ENCODE measurements around the gene SARNP.

The SARNP gene

DNA sequence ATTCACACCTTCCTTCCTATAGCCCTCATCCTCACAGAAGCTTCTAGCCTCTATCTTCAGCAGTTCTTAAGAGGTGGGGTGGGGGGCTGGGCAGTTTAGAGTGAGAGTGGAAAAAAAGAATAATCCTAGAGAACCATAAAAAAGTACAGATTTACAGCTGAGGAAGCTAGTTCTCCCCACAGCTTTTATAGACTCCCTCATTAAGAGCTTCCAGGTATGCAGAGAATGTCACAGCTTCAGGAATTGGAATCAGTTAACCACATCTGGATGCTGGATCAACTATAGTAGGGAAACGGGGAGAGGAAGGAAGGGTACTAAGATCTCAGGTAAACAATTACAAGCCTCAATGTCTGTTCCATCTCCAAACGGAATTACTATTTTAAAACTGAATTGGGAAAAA lies 62.3 kb downstream of the SARNP start:
- no peaks in the 10 kb centered on the region for H3K27me3 Mint-ChIP-seq (ENCODE audit: low read depth)
- H3K4me3 Mint-ChIP-seq, result no peak overlapping the region
- H3K36me3 Mint-ChIP-seq (ENCODE audit: low read depth), result peaks cover 53% of the 10 kb centered on the region
- no peak for DNase-seq (ENCODE audit: low spot score)
- H3K4me1 Mint-ChIP-seq (ENCODE audit: low read depth), result no peaks in the 10 kb centered on the region
- no peak overlapping the region for H3K27ac Mint-ChIP-seq
- H3K9me3 Mint-ChIP-seq, result no peaks in the 10 kb centered on the region

GRCh38 chr12:55748230-55748993 lies 69.1 kb downstream of the SARNP start:
- Mint-ChIP-seq H3K36me3 (ENCODE audit: low read depth) (peaks cover 23% of the 10 kb centered on the region), H3K9me3 (no peaks in the 10 kb centered on the region), H3K4me3 (no peak overlapping the region), H3K27ac (peak overlapping the region; percentile 23), H3K4me1 (ENCODE audit: low read depth) (peaks cover 24% of the 10 kb centered on the region), H3K27me3 (ENCODE audit: low read depth) (no peaks in the 10 kb centered on the region)
- no peak for DNase-seq (ENCODE audit: low spot score)

DNA sequence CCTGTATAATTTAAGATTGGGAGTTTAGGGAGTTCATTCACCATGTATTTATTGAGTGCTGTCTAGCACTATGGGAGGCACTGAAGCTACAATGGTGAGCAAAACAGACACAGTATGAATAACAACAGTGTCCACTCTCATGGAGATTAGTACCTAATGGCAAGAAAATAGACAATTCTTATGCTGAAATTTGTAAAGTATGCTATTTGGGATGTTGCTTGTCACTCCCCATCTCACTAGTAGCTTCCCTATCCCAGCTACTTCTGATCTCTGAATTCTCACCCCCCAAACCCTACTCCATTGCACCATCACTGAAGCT lies 70.7 kb downstream of the SARNP start:
- Mint-ChIP-seq H3K27ac (no peak overlapping the region), H3K4me3 (no peak overlapping the region), H3K27me3 (ENCODE audit: low read depth) (peaks cover 3% of the 10 kb centered on the region), H3K4me1 (ENCODE audit: low read depth) (peaks cover 32% of the 10 kb centered on the region), H3K9me3 (no peaks in the 10 kb centered on the region), H3K36me3 (ENCODE audit: low read depth) (peaks cover 16% of the 10 kb centered on the region)
- no peak for DNase-seq (ENCODE audit: low spot score)

GRCh38 chr12:55746174-55746912 lies 71.2 kb downstream of the SARNP start:
- DNase-seq (ENCODE audit: low spot score), result no peak
- peak overlapping the region; percentile 28 for H3K27ac Mint-ChIP-seq
- H3K4me1 Mint-ChIP-seq (ENCODE audit: low read depth), result peaks cover 34% of the 10 kb centered on the region
- peaks cover 15% of the 10 kb centered on the region for H3K36me3 Mint-ChIP-seq (ENCODE audit: low read depth)
- H3K27me3 Mint-ChIP-seq (ENCODE audit: low read depth), result peaks cover 5% of the 10 kb centered on the region
- no peaks in the 10 kb centered on the region for H3K9me3 Mint-ChIP-seq
- H3K4me3 Mint-ChIP-seq, result peak overlapping the region; percentile 51

- H3K4me3 Mint-ChIP-seq, result peak overlapping the region; percentile 94
- peaks cover 37% of the 10 kb centered on the region for H3K4me1 Mint-ChIP-seq (ENCODE audit: low read depth)
- no peak overlapping the region for H3K27ac Mint-ChIP-seq
- DNase-seq (ENCODE audit: low spot score), result no peak
- no peaks in the 10 kb centered on the region for H3K9me3 Mint-ChIP-seq
- peaks cover 5% of the 10 kb centered on the region for H3K27me3 Mint-ChIP-seq (ENCODE audit: low read depth)
- peaks cover 12% of the 10 kb centered on the region for H3K36me3 Mint-ChIP-seq (ENCODE audit: low read depth)
Measured at GRCh38 chr12:55745361-55746173, 72.0 kb downstream of the SARNP start.

DNA sequence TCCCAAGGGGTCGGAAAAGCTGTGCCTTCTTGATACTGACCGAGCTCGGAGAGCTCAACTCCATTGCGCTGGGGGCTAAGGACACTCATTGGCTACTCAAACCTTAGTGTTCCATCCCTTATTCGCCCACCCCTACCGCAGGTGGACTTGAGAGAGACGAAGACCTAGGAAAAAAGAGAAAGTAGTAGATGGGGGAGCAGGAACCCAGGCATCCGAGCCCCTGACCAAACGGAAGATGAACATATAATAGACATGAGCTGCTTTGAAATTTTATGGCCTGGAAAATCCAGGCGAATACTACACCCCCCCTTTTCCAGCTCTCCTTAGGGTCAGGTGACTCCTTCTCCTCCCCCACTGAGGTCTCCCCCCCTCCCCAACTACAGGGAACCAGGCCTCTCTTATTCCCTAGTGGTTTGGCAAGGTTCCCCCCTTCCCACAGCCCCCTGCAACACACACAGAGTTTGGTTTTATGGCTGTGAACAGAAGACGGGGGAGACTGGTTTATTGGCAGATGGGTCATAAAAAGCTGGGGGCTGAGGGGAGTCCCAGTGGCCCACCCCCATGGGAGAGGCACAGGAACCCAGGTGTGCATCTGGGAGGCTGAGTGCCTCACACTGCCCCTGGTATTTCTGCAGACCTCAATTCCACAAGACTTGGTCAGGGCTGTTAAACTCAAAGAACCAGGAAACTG lies 73.0 kb downstream of the SARNP start:
- Mint-ChIP-seq H3K9me3 (no peaks in the 10 kb centered on the region), H3K27me3 (ENCODE audit: low read depth) (peaks cover 5% of the 10 kb centered on the region), H3K4me1 (ENCODE audit: low read depth) (peaks cover 37% of the 10 kb centered on the region), H3K4me3 (peak overlapping the region; percentile 94), H3K36me3 (ENCODE audit: low read depth) (peaks cover 9% of the 10 kb centered on the region), H3K27ac (peak overlapping the region; percentile 34)
- DNase-seq (ENCODE audit: low spot score), result no peak

GRCh38 chr12:55743406-55744339 lies 73.9 kb downstream of the SARNP start:
- Mint-ChIP-seq H3K9me3 (no peaks in the 10 kb centered on the region), H3K27me3 (ENCODE audit: low read depth) (peaks cover 5% of the 10 kb centered on the region), H3K27ac (peak overlapping the region; percentile 37), H3K4me1 (ENCODE audit: low read depth) (peaks cover 40% of the 10 kb centered on the region), H3K4me3 (peak overlapping the region; percentile 94), H3K36me3 (ENCODE audit: low read depth) (peaks cover 4% of the 10 kb centered on the region)
- peak; percentile 38 for DNase-seq (ENCODE audit: low spot score)

DNA sequence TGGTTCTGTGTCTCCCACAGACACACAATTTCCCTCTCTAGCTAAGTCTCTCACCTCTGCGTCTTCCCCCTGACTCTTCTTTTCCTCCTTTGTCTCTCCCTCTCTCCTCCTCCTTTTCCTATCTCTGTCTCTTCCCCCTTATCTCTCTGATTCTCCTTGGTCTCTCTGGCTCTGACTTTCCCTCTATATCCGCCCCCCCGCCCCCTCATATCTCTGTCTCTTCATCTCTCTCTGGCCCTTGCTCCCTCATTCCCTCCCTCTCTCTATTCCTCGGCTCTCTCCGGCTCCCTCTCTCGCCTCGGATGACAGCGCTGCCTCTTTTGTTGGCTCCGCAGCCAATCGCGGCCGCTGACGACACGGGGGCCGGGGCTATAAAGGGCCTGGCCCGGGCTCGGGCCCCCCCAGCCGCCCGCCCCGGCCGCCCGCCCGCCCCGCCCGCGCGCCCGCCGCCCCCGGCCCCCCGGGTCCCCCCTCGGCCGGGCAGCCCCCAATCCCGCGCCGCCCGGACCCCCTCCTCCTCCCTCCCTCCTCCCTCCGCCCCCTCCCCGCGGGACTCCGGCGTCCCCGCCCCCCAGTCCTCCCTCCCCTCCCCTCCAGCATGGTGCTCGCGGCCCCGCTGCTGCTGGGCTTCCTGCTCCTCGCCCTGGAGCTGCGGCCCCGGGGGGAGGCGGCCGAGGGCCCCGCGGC lies 74.7 kb downstream of the SARNP start, which contains the start of gene GDF11:
Gene GDF11 (plus strand): TSS at position 404 of the 687 bp plus-strand sequence. CDS start 195 bp downstream, at position 599.
- H3K9me3 Mint-ChIP-seq, result no peaks in the 10 kb centered on the region
- peaks cover 5% of the 10 kb centered on the region for H3K27me3 Mint-ChIP-seq (ENCODE audit: low read depth)
- DNase-seq (ENCODE audit: low spot score), result peak; percentile 77
- peaks cover 46% of the 10 kb centered on the region for H3K4me1 Mint-ChIP-seq (ENCODE audit: low read depth)
- H3K36me3 Mint-ChIP-seq (ENCODE audit: low read depth), result peaks cover 4% of the 10 kb centered on the region
- H3K4me3 Mint-ChIP-seq, result peak within 1 kb of the TSS; percentile 94
- H3K27ac Mint-ChIP-seq, result peak within 1 kb of the TSS; percentile 74

- Mint-ChIP-seq H3K4me3 (peak overlapping the region; percentile 83), H3K4me1 (ENCODE audit: low read depth) (peaks cover 51% of the 10 kb centered on the region), H3K9me3 (no peaks in the 10 kb centered on the region), H3K36me3 (ENCODE audit: low read depth) (peaks cover 4% of the 10 kb centered on the region), H3K27me3 (ENCODE audit: low read depth) (peaks cover 5% of the 10 kb centered on the region), H3K27ac (peak overlapping the region; percentile 74)
- DNase-seq (ENCODE audit: low spot score), result no peak
Measured at GRCh38 chr12:55741931-55742680, 75.4 kb downstream of the SARNP start.

DNA sequence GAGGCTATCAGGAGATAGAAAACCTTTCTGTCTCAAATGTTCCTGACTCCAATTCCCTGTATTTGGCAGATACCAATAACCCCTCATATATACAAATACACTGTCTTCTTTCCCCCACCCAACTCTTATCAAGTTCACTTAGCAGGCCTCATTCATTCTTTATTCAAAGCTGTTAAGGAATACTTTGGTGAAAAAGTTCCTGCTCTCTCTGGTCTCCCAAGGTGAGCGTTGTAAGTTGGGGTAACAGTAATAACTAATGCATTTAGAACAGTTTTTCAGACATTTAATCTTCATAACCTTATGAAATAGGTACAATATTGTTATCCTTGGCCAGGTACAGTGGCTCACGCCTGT lies 78.5 kb downstream of the SARNP start:
- no peaks in the 10 kb centered on the region for H3K36me3 Mint-ChIP-seq (ENCODE audit: low read depth)
- no peak overlapping the region for H3K27ac Mint-ChIP-seq
- H3K4me1 Mint-ChIP-seq (ENCODE audit: low read depth), result peaks cover 34% of the 10 kb centered on the region
- H3K27me3 Mint-ChIP-seq (ENCODE audit: low read depth), result peaks cover 5% of the 10 kb centered on the region
- H3K9me3 Mint-ChIP-seq, result no peaks in the 10 kb centered on the region
- no peak for DNase-seq (ENCODE audit: low spot score)
- peak overlapping the region; percentile 87 for H3K4me3 Mint-ChIP-seq

DNA sequence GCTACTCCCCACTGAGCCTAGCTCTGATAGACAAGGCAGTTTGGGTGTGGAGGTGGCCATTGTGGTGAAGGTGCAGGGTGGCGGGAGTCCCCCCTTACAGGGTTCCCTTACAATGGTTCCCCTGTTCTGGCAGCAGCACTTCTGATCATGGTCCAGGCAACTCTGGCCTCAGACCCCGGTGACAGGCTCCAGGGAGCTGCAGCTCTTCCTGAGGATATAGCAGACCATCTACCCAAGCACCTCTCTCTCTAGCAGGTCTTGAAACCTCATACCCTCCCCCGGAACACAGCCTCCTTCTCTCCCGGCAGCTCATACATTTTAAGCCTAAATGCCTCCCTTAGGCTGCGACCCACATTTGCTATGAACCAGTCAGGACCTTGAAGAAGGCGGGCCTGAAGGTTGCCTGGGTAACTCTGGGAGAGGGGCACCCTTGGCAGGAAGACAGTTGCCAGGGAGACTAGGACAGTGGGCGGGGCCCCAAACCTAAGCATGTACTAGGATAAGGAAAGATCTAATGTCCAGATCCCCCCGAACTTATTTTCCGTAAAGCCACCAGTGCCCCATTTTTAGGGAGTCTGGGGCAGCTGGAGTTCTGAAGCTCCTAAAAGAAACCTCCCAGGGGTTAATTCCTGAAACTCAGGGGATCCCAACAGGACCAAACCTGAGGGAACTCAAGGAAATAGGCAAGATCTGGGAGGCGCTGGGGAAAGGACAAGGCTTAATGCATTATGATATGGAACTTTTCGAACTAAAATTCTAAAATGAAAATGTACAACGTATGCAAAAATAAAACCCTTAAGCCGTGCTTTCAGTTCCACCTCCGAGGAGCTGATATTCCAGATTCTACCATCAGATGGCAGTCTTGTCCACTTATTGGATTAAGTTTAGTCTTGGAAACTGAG lies 79.2 kb downstream of the SARNP start:
- no peaks in the 10 kb centered on the region for H3K36me3 Mint-ChIP-seq (ENCODE audit: low read depth)
- peak; percentile 77 for DNase-seq (ENCODE audit: low spot score)
- H3K27me3 Mint-ChIP-seq (ENCODE audit: low read depth), result peaks cover 5% of the 10 kb centered on the region
- no peaks in the 10 kb centered on the region for H3K9me3 Mint-ChIP-seq
- H3K4me1 Mint-ChIP-seq (ENCODE audit: low read depth), result peaks cover 34% of the 10 kb centered on the region
- peak overlapping the region; percentile 86 for H3K27ac Mint-ChIP-seq
- H3K4me3 Mint-ChIP-seq, result peak overlapping the region; percentile 87

All from T-helper 2 cell treated with Interferon-gamma antibody and Interleukin-4, amounts not matched to agents 5 μg/mL and 100 μg/mL, for 36 hours (primary cell).